Lower lobe of right lung (tissue), 2 donors: ENCODE measurements around the gene CCR5AS.
A peak's percentile ranks its signal among the peaks of the same experiment; 100 is the strongest.

Source experiments
- ATAC-seq, 2 donors: fragments of 200-7000 bp; cut with Tn5 transposase; one replicate each; pipeline ENCODE4 v1.9.1; 2020 to 2022; ENCODE audit warnings: mild to moderate bottlenecking in 2 of 2, moderate library complexity in 2 of 2
- DNase-seq: peaks from one replicate; pipeline ENCODE4 v3.0.0-alpha.2; 2020
- H3K27ac ChIP-seq: fragments of 200-600 bp; one replicate; pipeline ENCODE4 v1.8.0; 2022
- H3K27me3 ChIP-seq: fragments of 200-600 bp; one replicate; pipeline ENCODE4 v1.8.0; 2022; ENCODE audit warnings: low read depth
- H3K36me3 ChIP-seq: fragments of 200-600 bp; one replicate; pipeline ENCODE4 v1.8.0; 2022; ENCODE audit warnings: mild to moderate bottlenecking
- H3K4me1 ChIP-seq: fragments of 200-600 bp; one replicate; pipeline ENCODE4 v1.8.0; 2022
- H3K4me3 ChIP-seq: fragments of 200-600 bp; one replicate; pipeline ENCODE4 v1.8.0; 2022; ENCODE audit warnings: mild to moderate bottlenecking
- H3K9me3 ChIP-seq: fragments of 200-600 bp; one replicate; pipeline ENCODE4 v1.8.0; 2022
- CTCF ChIP-seq: fragments of 200-600 bp; IDR thresholded peaks from one replicate; pipeline ENCODE4 v1.8.0; 2022; ENCODE audit warnings: antibody characterized with exemption, mild to moderate bottlenecking
- intact Hi-C: fragments of 100-400 bp; cut with DNase I; formaldehyde crosslinking; loops from one replicate; pipeline ENCODE4 v1.11.0; 2022
- donor health status: DM: no; HTN: yes; CAD: no; lungs with severe emphysema.

The CCR5AS gene

GRCh38 chr3:46422617-46423016 lies 15.8 kb upstream of the CCR5AS start:
- no peaks in the 10 kb centered on the region for H3K36me3 ChIP-seq
- H3K27me3 ChIP-seq: no peaks in the 10 kb centered on the region
- peaks cover 13% of the 10 kb centered on the region for H3K4me1 ChIP-seq
- ATAC-seq (peak; percentile 25 to 30), DNase-seq (no peak)
- TF ChIP-seq CTCF: no peak
- no peak overlapping the region for H3K27ac ChIP-seq
- intact Hi-C loops: no loop called here
- no peaks in the 10 kb centered on the region for H3K9me3 ChIP-seq
- no peak overlapping the region for H3K4me3 ChIP-seq

- Histone ChIP-seq H3K27ac (no peak overlapping the region), H3K36me3 (no peaks in the 10 kb centered on the region), H3K4me1 (peaks cover 9% of the 10 kb centered on the region), H3K4me3 (no peak overlapping the region), H3K9me3 (no peaks in the 10 kb centered on the region), H3K27me3 (no peaks in the 10 kb centered on the region)
- DNase-seq (no peak), ATAC-seq (no peak)
- no peak for TF ChIP-seq CTCF
- intact Hi-C loops: no loop called here
These were observed 14.1 kb upstream of the CCR5AS start for GRCh38 chr3:46420931-46421330.

GRCh38 chr3:46419816-46420215 lies 12.9 kb upstream of the CCR5AS start:
- ATAC-seq: no peak
- H3K9me3 ChIP-seq: no peaks in the 10 kb centered on the region

GRCh38 chr3:46417841-46418611 lies 11.2 kb upstream of the CCR5AS start:
- Histone ChIP-seq H3K4me3 (no peak overlapping the region), H3K27ac (no peak overlapping the region), H3K4me1 (peaks cover 24% of the 10 kb centered on the region), H3K36me3 (no peaks in the 10 kb centered on the region), H3K9me3 (no peaks in the 10 kb centered on the region), H3K27me3 (no peaks in the 10 kb centered on the region)
- no peak for DNase-seq
- peak in 1 of 2 donors; percentile 53 for ATAC-seq
- TF ChIP-seq CTCF: no peak
- intact Hi-C loops: no loop called here

More at GRCh38 chr3:46419816-46420215, 12.9 kb upstream of the CCR5AS start:
- intact Hi-C loops: no loop called here
- DNase-seq: no peak
- H3K4me3 ChIP-seq: no peak overlapping the region
- TF ChIP-seq CTCF: no peak
- H3K27ac ChIP-seq: no peak overlapping the region
- H3K27me3 ChIP-seq: no peaks in the 10 kb centered on the region
- H3K36me3 ChIP-seq: no peaks in the 10 kb centered on the region
- peaks cover 12% of the 10 kb centered on the region for H3K4me1 ChIP-seq

GRCh38 chr3:46416811-46417510 lies 10.1 kb upstream of the CCR5AS start:
- no peak for ATAC-seq
- no peaks in the 10 kb centered on the region for H3K9me3 ChIP-seq
- DNase-seq: no peak
- no peak overlapping the region for H3K4me3 ChIP-seq
- H3K4me1 ChIP-seq: peaks cover 35% of the 10 kb centered on the region
- no peak overlapping the region for H3K27ac ChIP-seq
- no peak for TF ChIP-seq CTCF
- H3K36me3 ChIP-seq: no peaks in the 10 kb centered on the region
- no peaks in the 10 kb centered on the region for H3K27me3 ChIP-seq
- intact Hi-C loops: no loop called here
